ENCODE data around the gene CHAC1. TPM values are rescaled to one million over a fixed set of nuclear protein-coding genes. Genes with fewer than 3 reads are reported as not detected.

The CHAC1 gene
- polyA plus RNA-seq, 2 of the 4 experiments (the other 2 are of a cell fraction) = 4.9 to 22.2 TPM

DNA sequence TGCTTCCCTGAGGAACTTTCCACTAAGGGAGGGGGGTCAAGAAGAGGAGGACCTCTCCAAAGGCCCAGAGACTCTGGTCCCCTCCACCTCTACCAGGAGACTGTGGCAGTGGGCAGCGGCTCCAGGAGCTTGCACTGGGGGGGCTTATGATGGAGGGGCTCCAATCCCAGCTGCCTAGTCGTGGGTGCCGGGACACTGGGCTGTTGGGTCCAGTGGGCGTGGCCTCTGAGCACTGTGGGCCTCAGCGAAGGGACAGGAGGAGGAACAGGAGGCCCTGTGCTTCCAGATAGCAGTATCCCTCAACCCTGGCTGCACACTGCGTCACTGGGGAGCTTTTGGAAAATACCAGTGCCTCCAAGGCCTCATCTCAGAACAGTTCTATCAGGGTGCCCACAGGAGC lies 37.6 kb upstream of the CHAC1 start:
- TF ChIP-seq RARB (CRISPR knock-in tag; IDR thresholded peaks at IDR 0.05) = no peak
- TF ChIP-seq, protein P1, sequence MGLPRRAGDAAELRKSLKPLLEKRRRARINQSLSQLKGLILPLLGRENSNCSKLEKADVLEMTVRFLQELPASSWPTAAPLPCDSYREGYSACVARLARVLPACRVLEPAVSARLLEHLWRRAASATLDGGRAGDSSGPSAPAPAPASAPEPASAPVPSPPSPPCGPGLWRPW (IDR thresholded peaks at IDR 0.05) = no peak
- no peak for TF ChIP-seq JUNB (IDR thresholded peaks at IDR 0.05)
- TF ChIP-seq, protein P2, sequence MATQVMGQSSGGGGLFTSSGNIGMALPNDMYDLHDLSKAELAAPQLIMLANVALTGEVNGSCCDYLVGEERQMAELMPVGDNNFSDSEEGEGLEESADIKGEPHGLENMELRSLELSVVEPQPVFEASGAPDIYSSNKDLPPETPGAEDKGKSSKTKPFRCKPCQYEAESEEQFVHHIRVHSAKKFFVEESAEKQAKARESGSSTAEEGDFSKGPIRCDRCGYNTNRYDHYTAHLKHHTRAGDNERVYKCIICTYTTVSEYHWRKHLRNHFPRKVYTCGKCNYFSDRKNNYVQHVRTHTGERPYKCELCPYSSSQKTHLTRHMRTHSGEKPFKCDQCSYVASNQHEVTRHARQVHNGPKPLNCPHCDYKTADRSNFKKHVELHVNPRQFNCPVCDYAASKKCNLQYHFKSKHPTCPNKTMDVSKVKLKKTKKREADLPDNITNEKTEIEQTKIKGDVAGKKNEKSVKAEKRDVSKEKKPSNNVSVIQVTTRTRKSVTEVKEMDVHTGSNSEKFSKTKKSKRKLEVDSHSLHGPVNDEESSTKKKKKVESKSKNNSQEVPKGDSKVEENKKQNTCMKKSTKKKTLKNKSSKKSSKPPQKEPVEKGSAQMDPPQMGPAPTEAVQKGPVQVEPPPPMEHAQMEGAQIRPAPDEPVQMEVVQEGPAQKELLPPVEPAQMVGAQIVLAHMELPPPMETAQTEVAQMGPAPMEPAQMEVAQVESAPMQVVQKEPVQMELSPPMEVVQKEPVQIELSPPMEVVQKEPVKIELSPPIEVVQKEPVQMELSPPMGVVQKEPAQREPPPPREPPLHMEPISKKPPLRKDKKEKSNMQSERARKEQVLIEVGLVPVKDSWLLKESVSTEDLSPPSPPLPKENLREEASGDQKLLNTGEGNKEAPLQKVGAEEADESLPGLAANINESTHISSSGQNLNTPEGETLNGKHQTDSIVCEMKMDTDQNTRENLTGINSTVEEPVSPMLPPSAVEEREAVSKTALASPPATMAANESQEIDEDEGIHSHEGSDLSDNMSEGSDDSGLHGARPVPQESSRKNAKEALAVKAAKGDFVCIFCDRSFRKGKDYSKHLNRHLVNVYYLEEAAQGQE (IDR thresholded peaks at IDR 0.05) = no peak
- no peak for TF ChIP-seq MYC (IDR thresholded peaks at IDR 0.05; ENCODE audit: borderline replicate concordance, low read length)
- TF ChIP-seq CBX8 (IDR thresholded peaks at IDR 0.05) = no peak
- no peak for TF ChIP-seq FOSL2 (IDR thresholded peaks at IDR 0.05)
- TF ChIP-seq FOSL2 (CRISPR knock-in tag; IDR thresholded peaks at IDR 0.05) = no peak
- TF ChIP-seq SMC3 (IDR thresholded peaks at IDR 0.05) = no peak
- no peak overlapping the region for H3K4me3 ChIP-seq
- H3K9me3 ChIP-seq = no peaks in the 10 kb centered on the region
- CTCF ChIA-PET = interaction anchor here (1.1 to 4.2 kb wide), 4 partner anchors 11 to 102 kb away, joined by 4 to 44 read pairs (median 14); partner anchors contain the start of gene DLL4
- H3K4me2 ChIP-seq = no peak overlapping the region
- POLR2A ChIA-PET = no interaction called here
- no peak for DNase-seq (ENCODE audit: low read depth in 1 of 2, low spot score in 1 of 2)
- FAIRE-seq = no peak
- 60% methylated on average over 2 of the region's 6 CpGs for WGBS (ENCODE audit: missing lambda C conversion rate)
- no peak for ATAC-seq
- no peak overlapping the region for H3K27ac ChIP-seq
- no peaks in the 10 kb centered on the region for H3K4me1 ChIP-seq

DNA sequence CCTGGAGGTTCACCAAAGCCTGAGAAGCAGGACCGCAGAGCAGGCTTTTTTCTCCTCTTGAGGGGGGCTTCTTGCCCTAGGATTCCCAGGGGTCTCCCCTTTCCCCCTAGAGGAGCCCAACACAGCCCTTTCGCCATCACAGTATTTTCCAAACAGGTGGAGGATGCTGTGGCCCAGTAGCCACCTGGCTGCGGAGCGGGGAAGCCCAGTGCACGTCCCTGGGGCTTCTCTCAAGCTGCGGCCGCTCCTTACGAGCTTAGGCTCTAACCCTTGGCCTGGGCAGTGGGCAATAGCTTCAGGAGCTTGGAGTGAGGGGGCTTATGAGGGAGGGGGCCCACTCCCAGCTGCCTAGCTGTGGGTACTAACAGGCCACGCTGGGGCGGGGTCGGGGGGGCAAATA lies 35.7 kb upstream of the CHAC1 start:
- DNase-seq (ENCODE audit: low read depth in 1 of 2, low spot score in 1 of 2) = no peak
- Histone ChIP-seq H3K9me3 (no peaks in the 10 kb centered on the region), H3K4me3 (no peak overlapping the region), H3K4me2 (no peak overlapping the region), H3K4me1 (no peaks in the 10 kb centered on the region), H3K27ac (no peak overlapping the region)
- TF ChIP-seq RFX5 (IDR thresholded peaks at IDR 0.05) = no peak
- TF ChIP-seq BHLHE40 (IDR thresholded peaks at IDR 0.05; ENCODE audit: low read depth, low read length) = no peak
- TF ChIP-seq, protein P3, sequence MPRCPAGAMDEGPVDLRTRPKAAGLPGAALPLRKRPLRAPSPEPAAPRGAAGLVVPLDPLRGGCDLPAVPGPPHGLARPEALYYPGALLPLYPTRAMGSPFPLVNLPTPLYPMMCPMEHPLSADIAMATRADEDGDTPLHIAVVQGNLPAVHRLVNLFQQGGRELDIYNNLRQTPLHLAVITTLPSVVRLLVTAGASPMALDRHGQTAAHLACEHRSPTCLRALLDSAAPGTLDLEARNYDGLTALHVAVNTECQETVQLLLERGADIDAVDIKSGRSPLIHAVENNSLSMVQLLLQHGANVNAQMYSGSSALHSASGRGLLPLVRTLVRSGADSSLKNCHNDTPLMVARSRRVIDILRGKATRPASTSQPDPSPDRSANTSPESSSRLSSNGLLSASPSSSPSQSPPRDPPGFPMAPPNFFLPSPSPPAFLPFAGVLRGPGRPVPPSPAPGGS (IDR thresholded peaks at IDR 0.05) = no peak
- TF ChIP-seq JUN (IDR thresholded peaks at IDR 0.05) = no peak
- TF ChIP-seq, protein P2 (IDR thresholded peaks at IDR 0.05) = no peak
- no peak for TF ChIP-seq ZNF302 (CRISPR knock-in tag; IDR thresholded peaks at IDR 0.05)
- TF ChIP-seq, protein P4, sequence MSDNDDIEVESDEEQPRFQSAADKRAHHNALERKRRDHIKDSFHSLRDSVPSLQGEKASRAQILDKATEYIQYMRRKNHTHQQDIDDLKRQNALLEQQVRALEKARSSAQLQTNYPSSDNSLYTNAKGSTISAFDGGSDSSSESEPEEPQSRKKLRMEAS (IDR thresholded peaks at IDR 0.05) = no peak
- TF ChIP-seq HEYL (CRISPR knock-in tag; IDR thresholded peaks at IDR 0.05) = no peak
- no peak for TF ChIP-seq EHMT2 (IDR thresholded peaks at IDR 0.05; ENCODE audit: low read depth)
- TF ChIP-seq ZSCAN20 (CRISPR knock-in tag; IDR thresholded peaks at IDR 0.05) = no peak
- TF ChIP-seq KDM1A (IDR thresholded peaks at IDR 0.05; ENCODE audit: low read depth) = no peak
- ChIA-PET CTCF (interaction anchor here (1.0 to 4.2 kb wide), 6 partner anchors 12 to 105 kb away, joined by 3 to 44 read pairs (median 3); partner anchors contain the start of gene DLL4), POLR2A (no interaction called here)
- WGBS (ENCODE audit: missing lambda C conversion rate) = 86% methylated on average over 5 of the region's 11 CpGs
- no peak for ATAC-seq
- FAIRE-seq = no peak
